Kidney (tissue), 14 donors: Measurements from ENCODE around the gene DCBLD2. TPM values are rescaled to one million over a fixed set of nuclear protein-coding genes. Genes with fewer than 3 reads are reported as not detected.

ENCODE experiments used
- DNase-seq, 5 donors: peaks; one replicate each; pipeline ENCODE4 v3.0.0-alpha.2; 2013 to 2020
- FAIRE-seq: peaks from 2 replicates; lab custom pipeline; 2012; peaks lifted over from hg19 to GRCh38; lab: Jason Lieb, UNC
- H3K27ac ChIP-seq, 2 donors: one replicate each; pipeline ENCODE4 v1.7.0; 2013; ENCODE audit warnings: low read depth in 2 of 2, low read length in 2 of 2, inconsistent platforms in 1 of 2
- H3K27me3 ChIP-seq: one replicate; pipeline ENCODE4 v1.7.1; 2013; ENCODE audit warnings: low read length, inconsistent platforms; ENCODE audit not compliant: control insufficient read depth, insufficient read depth
- H3K36me3 ChIP-seq, 3 donors: one replicate each; pipeline versions ENCODE4 v1.7.0 to v1.7.1; 2013; ENCODE audit warnings: low read length in 3 of 3, control low read depth in 1 of 3, inconsistent platforms in 1 of 3; ENCODE audit not compliant: insufficient read depth in 3 of 3, control insufficient read depth in 2 of 3
- H3K4me1 ChIP-seq, 3 donors: one replicate each; pipeline versions ENCODE4 v1.7.0 to v1.7.1; 2013; ENCODE audit warnings: low read length in 3 of 3, inconsistent platforms in 1 of 3, low read depth in 1 of 3; ENCODE audit not compliant: control insufficient read depth in 2 of 3, insufficient read depth in 2 of 3
- H3K4me3 ChIP-seq, 3 donors: one replicate each; pipeline versions ENCODE4 v1.7.0 to v1.8.1; 2013; ENCODE audit warnings: low read length in 3 of 3, control low read depth in 1 of 3, inconsistent platforms in 1 of 3
- H3K9ac ChIP-seq, 3 donors: one replicate each; pipeline versions ENCODE4 v1.7.0 to v1.7.1; 2013; ENCODE audit warnings: low read length in 3 of 3, control low read depth in 1 of 3, inconsistent platforms in 1 of 3
- H3K9me3 ChIP-seq, 3 donors: one replicate each; pipeline versions ENCODE4 v1.7.0 to v1.7.1; 2013; ENCODE audit warnings: low read length in 3 of 3, control low read depth in 1 of 3, inconsistent platforms in 1 of 3; ENCODE audit not compliant: control insufficient read depth in 2 of 3, insufficient read depth in 1 of 3
- intact Hi-C: fragments of 100-400 bp; cut with DNase I; formaldehyde crosslinking; loops from one replicate; pipeline ENCODE4 v1.11.1; 2022
- polyA plus RNA-seq: library from polyadenylated mRNA; stranded (reverse); fragments of 350-450 nt; fragmentation: Illumina TruSeq; extraction: RNeasy Lipid Tissue Mini Kit (QIAGEN cat#74804); gene quantifications from one replicate; pipeline ENCODE4 v1.2.3, GENCODE V29; 2014; ENCODE audit warnings: low read depth, low replicate concordance; ENCODE audit not compliant: insufficient read depth
- total RNA-seq: library from RNA; stranded (reverse); fragmentation: NEBNext Ultra II Directional; extraction: Animal tissue kit (Norgen Biotek cat#: 25700); gene quantifications from one replicate; pipeline ENCODE4 v1.2.1, GENCODE V29; 2021
- TF ChIP-seq, protein P1 (sequence below): IDR thresholded peaks from 3 replicates; pipeline ENCODE4 v1.5.1; 2012; ENCODE audit warnings: mild to moderate bottlenecking, moderate library complexity, borderline replicate concordance; ENCODE audit not compliant: insufficient read depth; ENCODE audit errors: extremely low read depth
- donor health status: control.
- donor health status: control.
- donor health status: control.
- donor health status: control.
- donor health status: control.
- donor health status: DM: yes; HTN: yes; CAD: no.
- donor health status: Normal renal cell carcinoma (clear cell type).

The DCBLD2 gene
- total and polyA plus RNA-seq, 2 donors from 2014 or later, result 8.0 to 39.3 TPM

DNA sequence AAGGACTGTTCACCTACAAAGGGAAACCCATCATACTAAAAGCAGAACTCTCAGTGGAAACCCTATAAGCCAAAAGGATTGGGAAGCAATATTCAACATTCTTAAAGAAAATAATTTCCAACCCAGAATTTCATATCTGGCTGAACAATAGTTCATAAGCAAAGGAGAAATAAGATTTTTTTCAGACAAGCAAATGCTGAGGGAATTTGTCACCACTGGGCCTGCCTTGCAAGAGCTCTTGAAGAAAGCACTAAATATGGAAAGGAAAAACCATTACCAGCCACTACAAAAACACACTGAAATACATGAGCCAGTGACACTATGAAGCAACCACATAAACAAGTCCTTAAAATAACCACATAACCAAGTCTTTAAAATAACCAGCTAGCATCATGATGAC is 28.9 kb upstream of the DCBLD2 start:
- TF ChIP-seq, protein P1, sequence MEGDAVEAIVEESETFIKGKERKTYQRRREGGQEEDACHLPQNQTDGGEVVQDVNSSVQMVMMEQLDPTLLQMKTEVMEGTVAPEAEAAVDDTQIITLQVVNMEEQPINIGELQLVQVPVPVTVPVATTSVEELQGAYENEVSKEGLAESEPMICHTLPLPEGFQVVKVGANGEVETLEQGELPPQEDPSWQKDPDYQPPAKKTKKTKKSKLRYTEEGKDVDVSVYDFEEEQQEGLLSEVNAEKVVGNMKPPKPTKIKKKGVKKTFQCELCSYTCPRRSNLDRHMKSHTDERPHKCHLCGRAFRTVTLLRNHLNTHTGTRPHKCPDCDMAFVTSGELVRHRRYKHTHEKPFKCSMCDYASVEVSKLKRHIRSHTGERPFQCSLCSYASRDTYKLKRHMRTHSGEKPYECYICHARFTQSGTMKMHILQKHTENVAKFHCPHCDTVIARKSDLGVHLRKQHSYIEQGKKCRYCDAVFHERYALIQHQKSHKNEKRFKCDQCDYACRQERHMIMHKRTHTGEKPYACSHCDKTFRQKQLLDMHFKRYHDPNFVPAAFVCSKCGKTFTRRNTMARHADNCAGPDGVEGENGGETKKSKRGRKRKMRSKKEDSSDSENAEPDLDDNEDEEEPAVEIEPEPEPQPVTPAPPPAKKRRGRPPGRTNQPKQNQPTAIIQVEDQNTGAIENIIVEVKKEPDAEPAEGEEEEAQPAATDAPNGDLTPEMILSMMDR, result no peak
- FAIRE-seq, result no peak

DNA sequence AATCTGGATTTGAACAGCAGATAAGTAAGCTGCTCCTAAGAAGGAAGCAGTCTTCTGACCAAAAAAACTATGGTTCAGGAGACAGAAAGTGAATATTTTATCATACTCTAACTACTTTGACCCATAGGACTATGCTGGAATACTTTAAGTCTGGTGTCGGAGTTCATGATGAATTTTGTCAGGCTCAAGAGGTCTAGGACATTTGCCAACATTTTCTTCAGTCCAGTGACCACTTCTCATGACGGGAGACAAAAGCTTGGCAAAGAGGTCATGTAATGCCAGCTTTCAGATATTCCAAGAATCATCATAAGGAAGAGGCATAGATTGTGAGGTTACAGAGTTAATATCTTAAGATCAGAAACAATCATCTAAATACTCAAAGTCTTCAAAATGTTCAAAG is 20.5 kb upstream of the DCBLD2 start:
- Histone ChIP-seq H3K27ac (no peak overlapping the region), H3K4me1 (no peaks in the 10 kb centered on the region), H3K27me3 (no peaks in the 10 kb centered on the region), H3K9ac (no peak overlapping the region), H3K4me3 (no peak overlapping the region), H3K9me3 (no peaks in the 10 kb centered on the region), H3K36me3 (no peaks in the 10 kb centered on the region)
- TF ChIP-seq, protein P1, result no peak
- FAIRE-seq, result no peak
- intact Hi-C loops, result no loop called here
- no peak for DNase-seq

More for the DNA sequence above, 28.9 kb upstream of the DCBLD2 start:
- Histone ChIP-seq H3K27ac (no peak overlapping the region), H3K9me3 (peaks cover 0 to 16% (median 0%) of the 10 kb centered on the region in 3 donors), H3K4me3 (no peak overlapping the region), H3K9ac (no peak overlapping the region), H3K36me3 (no peaks in the 10 kb centered on the region), H3K27me3 (no peaks in the 10 kb centered on the region), H3K4me1 (no peaks in the 10 kb centered on the region)
- intact Hi-C loops, result no loop called here
- no peak for DNase-seq

DNA sequence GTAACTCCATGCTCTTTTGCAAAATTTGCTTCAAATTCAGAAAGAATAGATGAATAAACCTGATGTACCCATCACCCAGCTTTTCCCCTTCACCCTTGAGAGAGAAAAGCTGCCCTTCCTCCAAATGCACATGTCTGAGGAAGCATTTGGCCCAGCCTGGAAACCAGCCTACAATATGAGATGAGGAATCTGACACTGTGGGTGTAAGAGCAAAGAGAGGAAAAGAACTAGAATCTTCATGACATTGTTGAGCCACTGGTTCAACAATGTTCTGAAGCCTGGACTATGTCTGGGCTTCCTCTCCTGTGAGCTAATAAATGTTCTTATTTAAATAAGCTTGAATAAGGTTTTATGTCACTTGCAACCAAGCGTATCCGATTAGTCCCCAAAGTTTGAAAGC is 18.7 kb upstream of the DCBLD2 start:
- no peak for DNase-seq
- no peak for FAIRE-seq
- H3K27ac ChIP-seq, result no peak overlapping the region
- H3K27me3 ChIP-seq, result no peaks in the 10 kb centered on the region
- no peaks in the 10 kb centered on the region for H3K9me3 ChIP-seq
- no peak overlapping the region for H3K4me3 ChIP-seq
- intact Hi-C loops, result no loop called here
- no peak overlapping the region for H3K9ac ChIP-seq
- H3K4me1 ChIP-seq, result no peaks in the 10 kb centered on the region
- no peaks in the 10 kb centered on the region for H3K36me3 ChIP-seq
- TF ChIP-seq, protein P1, result no peak

DNA sequence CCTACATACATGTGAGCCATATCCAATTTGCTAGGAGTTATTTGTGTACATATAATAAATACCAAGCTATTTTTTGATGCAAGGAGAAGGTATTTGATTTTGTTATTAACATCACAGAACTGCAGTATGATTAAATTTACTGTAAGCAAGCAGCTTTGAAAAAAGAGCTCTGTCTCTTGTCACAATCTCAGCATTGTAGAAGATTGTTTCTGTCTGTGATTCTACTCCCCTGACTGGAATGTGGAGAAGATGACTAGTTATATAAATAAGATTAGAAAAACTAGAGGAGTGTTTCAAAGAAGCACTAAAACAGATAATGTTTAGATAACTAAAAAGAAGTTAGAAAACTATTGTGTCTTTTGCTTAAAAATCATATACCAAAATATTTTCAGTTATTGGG is 17.1 kb upstream of the DCBLD2 start:
- TF ChIP-seq, protein P1, result no peak
- H3K4me3 ChIP-seq, result no peak overlapping the region
- intact Hi-C loops, result no loop called here
- FAIRE-seq (no peak), DNase-seq (no peak)
- no peaks in the 10 kb centered on the region for H3K9me3 ChIP-seq
- no peaks in the 10 kb centered on the region for H3K36me3 ChIP-seq
- no peaks in the 10 kb centered on the region for H3K4me1 ChIP-seq
- H3K27me3 ChIP-seq, result no peaks in the 10 kb centered on the region
- H3K27ac ChIP-seq, result no peak overlapping the region
- no peak overlapping the region for H3K9ac ChIP-seq
